ENCODE results near the gene TNFRSF8.
A peak's percentile ranks its signal among the peaks of the same experiment; 100 is the strongest.

TNFRSF8 gene

DNA sequence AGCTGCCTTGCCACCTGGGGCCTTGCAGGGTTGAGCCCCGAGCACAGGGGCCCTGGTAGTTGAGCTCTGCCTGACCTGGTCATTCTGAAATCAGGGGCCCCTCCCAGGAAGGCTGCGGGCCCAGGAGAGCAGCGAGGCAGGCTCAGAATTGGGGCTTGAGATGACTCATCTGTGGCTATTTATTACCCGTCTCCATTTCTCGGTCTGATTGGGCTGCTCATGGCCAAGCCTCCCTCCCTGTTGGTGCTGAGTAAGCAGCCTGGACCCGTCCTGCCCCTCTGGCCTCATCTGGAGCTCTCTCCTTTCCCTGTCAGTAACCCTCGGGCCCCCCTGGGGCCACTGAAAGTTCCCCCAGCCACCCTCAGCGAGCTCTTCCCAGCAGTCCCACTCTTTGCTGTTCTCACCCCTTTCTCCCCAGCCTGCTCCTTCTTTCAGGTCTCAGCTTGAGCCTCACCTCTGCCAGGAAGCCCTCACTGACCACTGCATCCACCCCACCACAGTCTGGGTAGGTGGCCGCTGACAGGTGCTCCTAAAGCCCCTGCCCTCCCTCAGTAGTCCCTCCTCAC, 11.0 kb upstream of the TNFRSF8 start:
- H3K27ac ChIP-seq (ENCODE audit: poor library complexity, severe bottlenecking): peak overlapping the region; percentile 4
- no peak for DNase-seq (ENCODE audit: low spot score)
- no peaks in the 10 kb centered on the region for H3K36me3 ChIP-seq (ENCODE audit: low read depth)
- TF ChIP-seq, protein P1, sequence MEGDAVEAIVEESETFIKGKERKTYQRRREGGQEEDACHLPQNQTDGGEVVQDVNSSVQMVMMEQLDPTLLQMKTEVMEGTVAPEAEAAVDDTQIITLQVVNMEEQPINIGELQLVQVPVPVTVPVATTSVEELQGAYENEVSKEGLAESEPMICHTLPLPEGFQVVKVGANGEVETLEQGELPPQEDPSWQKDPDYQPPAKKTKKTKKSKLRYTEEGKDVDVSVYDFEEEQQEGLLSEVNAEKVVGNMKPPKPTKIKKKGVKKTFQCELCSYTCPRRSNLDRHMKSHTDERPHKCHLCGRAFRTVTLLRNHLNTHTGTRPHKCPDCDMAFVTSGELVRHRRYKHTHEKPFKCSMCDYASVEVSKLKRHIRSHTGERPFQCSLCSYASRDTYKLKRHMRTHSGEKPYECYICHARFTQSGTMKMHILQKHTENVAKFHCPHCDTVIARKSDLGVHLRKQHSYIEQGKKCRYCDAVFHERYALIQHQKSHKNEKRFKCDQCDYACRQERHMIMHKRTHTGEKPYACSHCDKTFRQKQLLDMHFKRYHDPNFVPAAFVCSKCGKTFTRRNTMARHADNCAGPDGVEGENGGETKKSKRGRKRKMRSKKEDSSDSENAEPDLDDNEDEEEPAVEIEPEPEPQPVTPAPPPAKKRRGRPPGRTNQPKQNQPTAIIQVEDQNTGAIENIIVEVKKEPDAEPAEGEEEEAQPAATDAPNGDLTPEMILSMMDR (IDR thresholded peaks at IDR 0.05; ENCODE audit: poor library complexity, severe bottlenecking): no peak
- no peaks in the 10 kb centered on the region for H3K9me3 ChIP-seq (ENCODE audit: severe bottlenecking)
- H3K4me1 ChIP-seq (ENCODE audit: insufficient read depth, poor library complexity, severe bottlenecking): peaks cover 9% of the 10 kb centered on the region
- H3K27me3 ChIP-seq (ENCODE audit: insufficient read depth, poor library complexity, severe bottlenecking): no peaks in the 10 kb centered on the region
- H3K4me3 ChIP-seq (ENCODE audit: severe bottlenecking): no peak overlapping the region
- ATAC-seq (ENCODE audit: low read depth): peak; percentile 98

DNA sequence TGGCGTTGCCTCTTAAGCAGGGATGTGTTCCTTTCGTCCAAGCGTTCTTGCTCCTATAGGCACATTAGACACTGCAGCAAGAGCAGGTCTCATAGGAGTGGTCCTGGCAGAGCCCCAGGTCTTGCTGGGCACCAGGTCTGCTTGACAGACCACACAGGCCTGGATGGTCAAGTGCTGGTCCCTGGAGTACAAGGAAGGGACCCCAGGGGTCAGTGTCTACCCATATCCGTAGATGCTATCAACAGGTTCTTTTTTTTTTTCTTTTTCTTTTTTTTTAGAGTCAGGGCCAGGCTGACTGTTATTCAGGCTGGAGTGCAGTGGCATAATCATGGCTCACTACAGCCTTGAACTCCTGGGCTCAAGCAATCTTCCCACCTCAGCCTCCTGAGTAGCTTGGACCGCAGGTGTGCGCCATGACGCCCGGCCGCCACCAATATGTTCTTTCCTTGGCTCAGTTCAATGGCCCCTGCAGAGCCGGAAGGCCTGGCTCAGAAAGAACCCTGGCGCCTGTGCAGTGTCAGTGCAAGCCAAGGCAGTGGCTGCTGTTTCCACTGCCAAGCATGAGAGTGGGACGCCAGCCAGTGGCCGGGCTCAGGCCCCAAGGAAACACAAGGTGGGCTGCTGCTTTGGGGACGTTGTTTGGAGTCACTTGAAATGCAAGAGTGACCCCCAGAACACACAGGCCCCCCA, 10.0 kb upstream of the TNFRSF8 start:
- Histone ChIP-seq H3K36me3 (ENCODE audit: low read depth) (no peaks in the 10 kb centered on the region), H3K4me3 (ENCODE audit: severe bottlenecking) (no peak overlapping the region), H3K27ac (ENCODE audit: poor library complexity, severe bottlenecking) (no peak overlapping the region), H3K9me3 (ENCODE audit: severe bottlenecking) (no peaks in the 10 kb centered on the region), H3K27me3 (ENCODE audit: insufficient read depth, poor library complexity, severe bottlenecking) (no peaks in the 10 kb centered on the region), H3K4me1 (ENCODE audit: insufficient read depth, poor library complexity, severe bottlenecking) (peaks cover 9% of the 10 kb centered on the region)
- TF ChIP-seq, protein P1 (IDR thresholded peaks at IDR 0.05; ENCODE audit: poor library complexity, severe bottlenecking): no peak
- ATAC-seq (ENCODE audit: low read depth): no peak
- DNase-seq (ENCODE audit: low spot score): no peak

DNA sequence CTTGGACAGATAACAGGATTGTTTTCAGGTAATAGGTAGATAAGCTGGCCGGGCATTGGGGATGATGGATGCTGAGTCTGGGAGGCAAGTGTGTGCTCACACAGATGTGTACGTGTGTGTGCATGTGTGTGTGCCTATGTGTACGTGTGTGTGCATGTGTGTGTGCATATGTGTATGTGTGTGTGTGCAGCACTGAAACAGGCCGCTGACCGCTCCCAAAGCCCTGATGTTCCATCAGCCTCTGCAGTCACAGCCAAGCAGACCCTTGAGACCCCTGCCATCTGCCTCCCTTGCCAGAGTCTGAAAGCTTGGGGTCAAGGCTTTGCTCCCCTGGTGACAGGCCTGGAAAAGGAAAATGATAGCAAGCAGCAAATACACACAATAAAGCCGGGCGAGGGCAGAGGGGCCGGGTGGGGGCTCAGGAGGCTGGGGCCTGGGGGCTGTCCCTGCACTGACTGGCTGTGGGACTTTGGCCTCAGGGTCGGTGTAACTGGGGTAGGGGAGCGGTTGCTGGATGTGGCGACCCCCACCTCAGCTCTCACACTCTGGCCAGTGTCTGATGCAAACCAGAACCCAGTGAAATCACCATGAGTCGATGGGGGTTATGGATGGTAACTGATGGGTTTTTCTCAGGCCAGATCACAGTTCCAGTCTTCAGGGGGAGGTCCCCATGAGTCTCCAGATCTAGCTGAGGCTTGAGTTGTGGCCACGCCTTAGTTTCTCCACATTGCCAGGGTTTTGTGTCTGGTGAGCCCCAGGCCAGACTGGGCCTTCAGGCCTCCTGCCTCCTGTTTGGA, 9.2 kb upstream of the TNFRSF8 start:
- ATAC-seq (ENCODE audit: low read depth): no peak
- Histone ChIP-seq H3K4me1 (ENCODE audit: insufficient read depth, poor library complexity, severe bottlenecking) (peaks cover 9% of the 10 kb centered on the region), H3K4me3 (ENCODE audit: severe bottlenecking) (no peak overlapping the region), H3K9me3 (ENCODE audit: severe bottlenecking) (no peaks in the 10 kb centered on the region), H3K36me3 (ENCODE audit: low read depth) (no peaks in the 10 kb centered on the region), H3K27me3 (ENCODE audit: insufficient read depth, poor library complexity, severe bottlenecking) (no peaks in the 10 kb centered on the region), H3K27ac (ENCODE audit: poor library complexity, severe bottlenecking) (no peak overlapping the region)
- TF ChIP-seq, protein P1 (IDR thresholded peaks at IDR 0.05; ENCODE audit: poor library complexity, severe bottlenecking): no peak
- DNase-seq (ENCODE audit: low spot score): no peak

DNA sequence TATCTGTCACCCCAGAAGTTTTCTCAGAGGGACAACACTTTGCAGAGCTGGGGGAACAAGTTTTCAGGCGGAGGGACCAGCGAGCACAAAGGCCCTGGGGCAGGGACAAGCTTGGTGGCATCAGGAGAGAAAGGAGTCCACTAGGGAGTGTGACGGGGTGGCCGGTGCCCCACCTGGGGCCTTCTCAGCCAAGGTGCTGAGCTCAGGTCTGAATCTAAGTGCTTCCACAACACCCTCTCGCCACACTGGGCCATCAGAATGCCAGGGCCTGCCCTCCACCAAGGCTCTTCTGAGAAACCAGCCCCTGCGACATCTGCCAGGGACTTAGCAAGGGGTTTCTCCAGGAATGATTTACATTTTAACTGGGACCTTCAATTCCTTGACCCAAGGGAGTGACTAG, 7.8 kb upstream of the TNFRSF8 start:
- no peaks in the 10 kb centered on the region for H3K27me3 ChIP-seq (ENCODE audit: insufficient read depth, poor library complexity, severe bottlenecking)
- peaks cover 9% of the 10 kb centered on the region for H3K4me1 ChIP-seq (ENCODE audit: insufficient read depth, poor library complexity, severe bottlenecking)
- TF ChIP-seq, protein P1 (IDR thresholded peaks at IDR 0.05; ENCODE audit: poor library complexity, severe bottlenecking): no peak
- no peaks in the 10 kb centered on the region for H3K9me3 ChIP-seq (ENCODE audit: severe bottlenecking)
- ATAC-seq (ENCODE audit: low read depth) (no peak), DNase-seq (ENCODE audit: low spot score) (peak; percentile 45)
- no peaks in the 10 kb centered on the region for H3K36me3 ChIP-seq (ENCODE audit: low read depth)
- H3K27ac ChIP-seq (ENCODE audit: poor library complexity, severe bottlenecking): no peak overlapping the region
- H3K4me3 ChIP-seq (ENCODE audit: severe bottlenecking): no peak overlapping the region

Data from RWPE2 (cell line).